ENCODE measurements around the gene SLC12A3. TPM values are rescaled to one million over a fixed set of nuclear protein-coding genes. Genes with fewer than 3 reads are reported as not detected.

The SLC12A3 gene
- total RNA-seq, 4 donors from 2014 or later = not detected

DNA sequence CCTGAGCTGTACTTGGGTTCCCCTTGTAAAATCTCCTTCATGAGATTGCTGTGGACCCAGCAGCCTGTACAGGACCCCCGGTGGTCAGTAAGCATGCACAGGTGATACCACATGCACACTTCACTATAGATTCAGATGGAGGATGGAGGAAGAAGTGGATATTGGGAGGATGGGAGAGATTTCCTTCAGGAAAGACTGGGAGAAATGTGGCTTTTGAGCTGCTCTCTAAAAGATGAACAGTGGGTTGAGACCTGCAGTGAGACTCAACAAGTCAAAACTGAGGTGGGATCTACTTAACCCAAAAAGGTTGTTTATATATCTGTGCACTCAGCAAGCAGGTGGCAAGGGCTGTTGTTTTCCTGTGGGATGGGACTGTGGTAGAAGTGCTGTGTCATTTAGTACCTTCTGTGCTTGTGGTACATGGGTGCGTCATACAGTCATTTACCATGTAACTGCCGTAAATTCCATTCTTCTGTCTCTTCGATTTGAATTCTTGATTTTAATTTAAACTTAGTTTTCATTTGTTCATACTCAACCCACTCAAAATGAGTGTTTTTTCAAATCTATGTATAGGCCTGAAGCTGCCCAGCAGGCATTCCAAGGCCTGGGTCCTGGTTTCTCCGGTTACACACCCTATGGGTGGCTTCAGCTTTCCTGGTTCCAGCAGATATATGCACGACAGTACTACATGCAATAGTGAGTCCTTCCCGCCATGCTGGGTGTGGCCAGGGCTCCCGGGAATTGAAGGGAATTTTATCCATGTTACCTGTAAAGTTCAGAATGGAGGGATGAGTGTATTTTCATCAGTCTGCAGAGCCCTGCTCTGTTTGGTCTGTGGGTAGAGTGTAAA is 73.9 kb downstream of the SLC12A3 start:
- Histone ChIP-seq H3K27ac (peak overlapping the region in 3 of 4 donors; percentile 11 to 30 (median 23)), H3K9me3 (no peaks in the 10 kb centered on the region), H3K27me3 (no peaks in the 10 kb centered on the region), H3K4me1 (peaks cover 12 to 66% (median 20%) of the 10 kb centered on the region in 3 donors), H3K36me3 (peaks cover 43 to 92% (median 50%) of the 10 kb centered on the region in 3 donors), H3K4me3 (peak overlapping the region in 1 of 4 donors; percentile 8)
- TF ChIP-seq, protein P1, sequence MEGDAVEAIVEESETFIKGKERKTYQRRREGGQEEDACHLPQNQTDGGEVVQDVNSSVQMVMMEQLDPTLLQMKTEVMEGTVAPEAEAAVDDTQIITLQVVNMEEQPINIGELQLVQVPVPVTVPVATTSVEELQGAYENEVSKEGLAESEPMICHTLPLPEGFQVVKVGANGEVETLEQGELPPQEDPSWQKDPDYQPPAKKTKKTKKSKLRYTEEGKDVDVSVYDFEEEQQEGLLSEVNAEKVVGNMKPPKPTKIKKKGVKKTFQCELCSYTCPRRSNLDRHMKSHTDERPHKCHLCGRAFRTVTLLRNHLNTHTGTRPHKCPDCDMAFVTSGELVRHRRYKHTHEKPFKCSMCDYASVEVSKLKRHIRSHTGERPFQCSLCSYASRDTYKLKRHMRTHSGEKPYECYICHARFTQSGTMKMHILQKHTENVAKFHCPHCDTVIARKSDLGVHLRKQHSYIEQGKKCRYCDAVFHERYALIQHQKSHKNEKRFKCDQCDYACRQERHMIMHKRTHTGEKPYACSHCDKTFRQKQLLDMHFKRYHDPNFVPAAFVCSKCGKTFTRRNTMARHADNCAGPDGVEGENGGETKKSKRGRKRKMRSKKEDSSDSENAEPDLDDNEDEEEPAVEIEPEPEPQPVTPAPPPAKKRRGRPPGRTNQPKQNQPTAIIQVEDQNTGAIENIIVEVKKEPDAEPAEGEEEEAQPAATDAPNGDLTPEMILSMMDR (IDR thresholded peaks at IDR 0.05) = no peak
- TF ChIP-seq POLR2A (IDR thresholded peaks at IDR 0.05) = peak in 1 of 4 donors; percentile 32
- no peak for DNase-seq
- intact Hi-C loops (cut with DNase I) = no loop called here
- WGBS, 2 donors = 70 to 78% methylated on average over 7 to 8 of the region's 8 CpGs

DNA sequence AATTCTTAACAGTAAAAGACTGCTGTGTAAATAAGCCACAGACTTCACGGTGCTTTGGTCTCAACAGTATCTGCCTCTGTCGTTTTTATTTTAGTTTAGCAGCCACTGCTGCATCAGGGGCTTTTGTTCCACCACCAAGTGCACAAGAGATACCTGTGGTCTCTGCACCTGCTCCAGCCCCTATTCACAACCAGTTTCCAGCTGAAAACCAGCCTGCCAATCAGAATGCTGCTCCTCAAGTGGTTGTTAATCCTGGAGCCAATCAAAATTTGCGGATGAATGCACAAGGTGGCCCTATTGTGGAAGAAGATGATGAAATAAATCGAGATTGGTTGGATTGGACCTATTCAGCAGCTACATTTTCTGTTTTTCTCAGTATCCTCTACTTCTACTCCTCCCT is 74.8 kb downstream of the SLC12A3 start:
- no peak for DNase-seq
- intact Hi-C loops (cut with DNase I) = no loop called here
- Histone ChIP-seq H3K27me3 (no peaks in the 10 kb centered on the region), H3K4me1 (peaks cover 6 to 59% (median 12%) of the 10 kb centered on the region in 3 donors), H3K27ac (peak overlapping the region in 1 of 4 donors; percentile 23), H3K9me3 (no peaks in the 10 kb centered on the region), H3K36me3 (peaks cover 45 to 100% (median 50%) of the 10 kb centered on the region in 3 donors), H3K4me3 (peak overlapping the region in 1 of 4 donors; percentile 8)
- no peak for TF ChIP-seq POLR2A (IDR thresholded peaks at IDR 0.05)
- TF ChIP-seq, protein P1 (IDR thresholded peaks at IDR 0.05) = no peak
- WGBS, 2 donors = 68 to 78% methylated on average over 4 of the region's 4 CpGs

DNA sequence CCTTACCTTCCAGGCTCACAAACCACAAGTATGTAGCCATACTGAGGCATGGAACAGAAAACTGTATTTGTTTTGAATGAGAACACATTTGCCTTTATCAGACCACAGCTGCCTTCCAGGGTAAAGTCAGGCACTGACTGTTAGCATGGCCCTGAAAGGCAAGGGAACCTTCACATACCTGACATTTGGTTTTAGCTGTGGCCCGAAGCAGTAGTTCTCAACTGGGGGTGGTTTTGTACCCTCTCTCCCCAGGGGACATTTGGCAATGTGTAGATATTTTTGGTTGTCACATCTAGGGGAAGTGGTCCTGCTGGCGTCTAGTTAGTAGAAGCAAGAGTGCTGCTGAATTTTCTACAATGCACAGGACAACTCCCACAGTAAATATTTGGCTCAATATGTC is 76.1 kb downstream of the SLC12A3 start:
- no peak overlapping the region for H3K27ac ChIP-seq
- H3K4me3 ChIP-seq = no peak overlapping the region
- no peak for DNase-seq
- WGBS, 2 donors = 70 to 80% methylated on average over 2 of the region's 2 CpGs
- peaks cover 50 to 100% (median 52%) of the 10 kb centered on the region in 3 donors for H3K36me3 ChIP-seq
- H3K27me3 ChIP-seq = no peaks in the 10 kb centered on the region
- intact Hi-C loops (cut with DNase I) = no loop called here
- no peaks in the 10 kb centered on the region for H3K9me3 ChIP-seq
- TF ChIP-seq POLR2A (IDR thresholded peaks at IDR 0.05) = no peak
- TF ChIP-seq, protein P1 (IDR thresholded peaks at IDR 0.05) = no peak
- H3K4me1 ChIP-seq = peaks cover 0 to 54% (median 6%) of the 10 kb centered on the region in 3 donors

DNA sequence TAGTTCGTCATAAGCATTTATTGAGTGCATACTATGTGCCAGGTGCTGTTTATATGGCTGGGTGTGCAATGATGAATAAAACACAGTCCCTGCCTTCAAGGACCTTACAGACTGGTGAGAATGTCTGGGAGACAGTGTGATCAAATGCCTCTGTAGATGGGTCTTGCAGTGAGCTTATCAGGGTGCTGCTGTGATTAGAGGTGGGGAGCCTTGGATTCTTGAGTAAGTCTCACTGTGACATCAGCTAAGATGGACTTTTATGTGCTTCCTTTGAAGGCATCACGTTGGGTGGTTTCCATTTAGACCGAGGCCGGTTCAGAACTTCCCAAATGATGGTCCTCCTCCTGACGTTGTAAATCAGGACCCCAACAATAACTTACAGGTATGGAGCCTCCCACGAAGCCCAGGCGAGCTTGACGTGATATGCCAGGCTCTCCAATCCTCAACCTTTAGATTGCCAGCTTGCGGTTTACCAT is 76.9 kb downstream of the SLC12A3 start:
- H3K4me3 ChIP-seq = no peak overlapping the region
- WGBS, 2 donors = 68 to 81% methylated on average over 7 to 9 of the region's 9 CpGs
- H3K27me3 ChIP-seq = no peaks in the 10 kb centered on the region
- no peaks in the 10 kb centered on the region for H3K9me3 ChIP-seq
- H3K4me1 ChIP-seq = peaks cover 0 to 46% (median 1%) of the 10 kb centered on the region in 3 donors
- DNase-seq = no peak
- peaks cover 49 to 96% (median 52%) of the 10 kb centered on the region in 3 donors for H3K36me3 ChIP-seq
- intact Hi-C loops (cut with DNase I) = no loop called here
- TF ChIP-seq POLR2A (IDR thresholded peaks at IDR 0.05) = no peak
- TF ChIP-seq, protein P1 (IDR thresholded peaks at IDR 0.05) = no peak
- H3K27ac ChIP-seq = no peak overlapping the region

DNA sequence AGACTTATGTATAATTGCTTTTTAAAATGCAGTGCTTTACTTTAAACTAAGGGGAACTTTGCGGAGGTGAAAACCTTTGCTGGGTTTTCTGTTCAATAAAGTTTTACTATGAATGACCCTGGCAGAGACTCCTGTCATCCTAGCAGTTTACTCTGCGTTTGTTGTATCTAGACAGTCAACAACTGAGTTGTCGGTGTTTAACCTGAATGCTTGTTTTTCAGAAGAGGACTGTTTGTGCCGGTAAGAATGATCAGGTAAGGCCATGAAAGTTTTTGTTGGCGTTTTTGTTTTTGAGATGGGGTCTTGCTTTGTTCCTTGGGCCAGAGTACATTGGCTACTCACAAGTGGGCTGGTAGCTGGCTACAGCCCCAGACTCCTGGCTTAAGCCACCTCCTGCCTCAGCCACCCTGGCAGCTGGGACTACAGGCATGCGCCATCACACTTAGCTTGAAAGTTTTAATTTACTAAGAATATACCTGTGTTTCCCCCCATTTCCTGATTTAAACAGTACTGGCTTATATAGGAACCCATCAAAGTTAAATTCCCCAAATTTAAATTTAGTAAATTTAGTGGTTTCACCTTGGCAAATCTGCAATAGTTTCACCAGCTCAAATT is 78.9 kb downstream of the SLC12A3 start:
- Histone ChIP-seq H3K27me3 (no peaks in the 10 kb centered on the region), H3K4me1 (peaks cover 0 to 28% (median 0%) of the 10 kb centered on the region in 3 donors), H3K27ac (no peak overlapping the region), H3K36me3 (peaks cover 39 to 76% (median 42%) of the 10 kb centered on the region in 3 donors), H3K9me3 (no peaks in the 10 kb centered on the region), H3K4me3 (no peak overlapping the region)
- no peak for TF ChIP-seq POLR2A (IDR thresholded peaks at IDR 0.05)
- TF ChIP-seq, protein P1 (IDR thresholded peaks at IDR 0.05) = no peak
- DNase-seq = no peak
- WGBS, 2 donors = 74% methylated on average over 6 of the region's 6 CpGs
- intact Hi-C loops (cut with DNase I) = no loop called here
